ENCODE data around the gene MAPK8IP3.

MAPK8IP3 gene

DNA sequence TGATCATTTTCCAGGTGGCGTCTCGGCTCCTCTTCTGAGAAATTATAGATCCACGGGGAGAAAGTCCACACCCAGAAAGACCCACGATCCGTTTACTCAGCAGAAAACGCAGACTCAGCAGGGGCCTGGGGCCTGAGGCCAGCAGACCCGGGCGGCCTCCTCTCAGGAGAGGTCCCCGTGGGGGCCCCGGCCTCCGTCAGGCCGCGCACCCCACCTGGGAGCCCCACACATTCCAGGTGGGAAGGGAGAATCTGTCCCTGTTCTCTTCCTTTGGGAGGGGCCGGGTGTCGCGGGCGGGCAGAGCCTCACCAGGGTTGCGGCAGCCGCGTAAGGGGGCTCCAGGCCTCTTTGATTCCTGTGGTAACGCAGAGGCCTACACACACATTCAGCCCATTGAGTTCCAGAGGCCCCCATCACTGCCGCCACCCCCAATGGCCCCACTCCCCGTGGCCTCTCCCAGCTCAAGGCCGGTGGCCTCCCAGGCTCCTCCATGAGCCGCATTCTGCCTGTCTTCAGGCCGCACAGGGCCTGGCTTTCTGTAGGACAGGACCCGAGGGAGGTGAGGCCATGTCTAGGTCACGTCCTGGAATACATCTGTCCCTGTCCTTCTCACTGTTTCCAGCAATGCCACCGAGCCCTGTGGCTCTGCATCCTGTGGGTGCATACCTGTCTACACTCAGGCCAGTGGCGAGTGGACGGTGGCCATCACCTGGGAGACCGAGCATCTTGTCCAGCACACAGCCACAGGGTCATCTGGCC is 89.1 kb downstream of the MAPK8IP3 start:
- TF ChIP-seq TEAD4 (IDR thresholded peaks at IDR 0.05) (no peak), FOXM1 (IDR thresholded peaks at IDR 0.05; ENCODE audit: borderline replicate concordance, low read depth) (no peak), REST (IDR thresholded peaks at IDR 0.05; ENCODE audit: low read depth) (no peak), TAF1 (IDR thresholded peaks at IDR 0.05; ENCODE audit: low read depth) (no peak), EP300 (IDR thresholded peaks at IDR 0.05; ENCODE audit: borderline replicate concordance) (no peak), CREB1 (IDR thresholded peaks at IDR 0.05; ENCODE audit: low read depth) (no peak), ZBTB7A (IDR thresholded peaks at IDR 0.05; ENCODE audit: low read depth) (no peak), USF1 (IDR thresholded peaks at IDR 0.05) (no peak), CEBPB (IDR thresholded peaks at IDR 0.05) (no peak), RAD21 (IDR thresholded peaks at IDR 0.05; ENCODE audit: low read depth) (no peak), EGR1 (IDR thresholded peaks at IDR 0.05) (no peak), YY1 (IDR thresholded peaks at IDR 0.05; ENCODE audit: low read depth) (no peak), MAX (IDR thresholded peaks at IDR 0.05) (no peak), TCF12 (IDR thresholded peaks at IDR 0.05; ENCODE audit: low read depth) (no peak), NFIC (IDR thresholded peaks at IDR 0.05) (no peak)

DNA sequence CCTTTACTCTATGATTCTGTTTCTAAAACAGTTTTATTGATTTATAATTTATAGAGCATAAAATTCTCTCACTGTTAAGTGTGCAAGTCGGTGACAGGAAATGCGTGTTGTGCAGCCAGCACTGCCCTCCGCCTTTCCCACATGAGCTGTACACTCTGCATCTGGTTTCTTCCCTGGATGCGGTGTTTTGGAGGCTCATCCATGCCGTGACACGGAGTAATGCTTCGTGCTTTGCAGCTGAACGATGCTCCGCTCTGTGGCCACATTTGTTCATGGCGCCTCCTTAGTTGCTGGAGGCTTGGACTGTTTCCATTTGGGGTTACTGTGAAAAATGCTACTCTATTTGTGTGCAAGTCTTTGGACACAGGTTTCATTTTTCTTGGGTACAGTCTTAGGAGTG is 94.7 kb downstream of the MAPK8IP3 start:
- TF ChIP-seq USF1 (IDR thresholded peaks at IDR 0.05) (no peak), CEBPB (IDR thresholded peaks at IDR 0.05) (no peak), EGR1 (IDR thresholded peaks at IDR 0.05) (no peak), TCF12 (IDR thresholded peaks at IDR 0.05; ENCODE audit: low read depth) (no peak), REST (IDR thresholded peaks at IDR 0.05; ENCODE audit: low read depth) (no peak), RAD21 (IDR thresholded peaks at IDR 0.05; ENCODE audit: low read depth) (no peak), CREB1 (IDR thresholded peaks at IDR 0.05; ENCODE audit: low read depth) (no peak), NFIC (IDR thresholded peaks at IDR 0.05) (no peak), ZBTB7A (IDR thresholded peaks at IDR 0.05; ENCODE audit: low read depth) (no peak), TAF1 (IDR thresholded peaks at IDR 0.05; ENCODE audit: low read depth) (no peak), EP300 (IDR thresholded peaks at IDR 0.05; ENCODE audit: borderline replicate concordance) (no peak), TEAD4 (IDR thresholded peaks at IDR 0.05) (no peak), FOXM1 (IDR thresholded peaks at IDR 0.05; ENCODE audit: borderline replicate concordance, low read depth) (no peak), MAX (IDR thresholded peaks at IDR 0.05) (no peak), YY1 (IDR thresholded peaks at IDR 0.05; ENCODE audit: low read depth) (no peak)

- TF ChIP-seq NFIC (IDR thresholded peaks at IDR 0.05) (no peak), TCF12 (IDR thresholded peaks at IDR 0.05; ENCODE audit: low read depth) (no peak), FOXM1 (IDR thresholded peaks at IDR 0.05; ENCODE audit: borderline replicate concordance, low read depth) (no peak), CREB1 (IDR thresholded peaks at IDR 0.05; ENCODE audit: low read depth) (no peak), YY1 (IDR thresholded peaks at IDR 0.05; ENCODE audit: low read depth) (no peak), CEBPB (IDR thresholded peaks at IDR 0.05) (no peak)
Observed at GRCh38 chr16:1807626-1808025, 101.6 kb downstream of the MAPK8IP3 start.

- TF ChIP-seq FOXM1 (IDR thresholded peaks at IDR 0.05; ENCODE audit: borderline replicate concordance, low read depth): no peak
- TF ChIP-seq EGR1 (IDR thresholded peaks at IDR 0.05): no peak
- no peak for TF ChIP-seq TCF12 (IDR thresholded peaks at IDR 0.05; ENCODE audit: low read depth)
- TF ChIP-seq RAD21 (IDR thresholded peaks at IDR 0.05; ENCODE audit: low read depth): no peak
- TF ChIP-seq ZBTB7A (IDR thresholded peaks at IDR 0.05; ENCODE audit: low read depth): no peak
- no peak for TF ChIP-seq TEAD4 (IDR thresholded peaks at IDR 0.05)
- TF ChIP-seq NFIC (IDR thresholded peaks at IDR 0.05): no peak
- TF ChIP-seq USF1 (IDR thresholded peaks at IDR 0.05): no peak
Observed at GRCh38 chr16:1808691-1809090, 102.7 kb downstream of the MAPK8IP3 start.

GRCh38 chr16:1809281-1809801 is 103.3 kb downstream of the MAPK8IP3 start:
- TF ChIP-seq MAX (IDR thresholded peaks at IDR 0.05) (no peak), ZBTB7A (IDR thresholded peaks at IDR 0.05; ENCODE audit: low read depth) (no peak), FOXM1 (IDR thresholded peaks at IDR 0.05; ENCODE audit: borderline replicate concordance, low read depth) (no peak), YY1 (IDR thresholded peaks at IDR 0.05; ENCODE audit: low read depth) (no peak), TAF1 (IDR thresholded peaks at IDR 0.05; ENCODE audit: low read depth) (no peak), EP300 (IDR thresholded peaks at IDR 0.05; ENCODE audit: borderline replicate concordance) (no peak), RAD21 (IDR thresholded peaks at IDR 0.05; ENCODE audit: low read depth) (no peak), USF1 (IDR thresholded peaks at IDR 0.05) (no peak), TCF12 (IDR thresholded peaks at IDR 0.05; ENCODE audit: low read depth) (no peak), CEBPB (IDR thresholded peaks at IDR 0.05) (no peak), EGR1 (IDR thresholded peaks at IDR 0.05) (no peak), REST (IDR thresholded peaks at IDR 0.05; ENCODE audit: low read depth) (no peak), TEAD4 (IDR thresholded peaks at IDR 0.05) (no peak)
